HG03521 (cell line): ENCODE data around the gene HDAC4.
"Not testable (repeated sequence)": the region's sequence is repeated elsewhere in the genome, so short reads cannot be mapped to it uniquely, and the experiment has no call there.

Experiments
- ATAC-seq: cut with Tn5 transposase; IDR thresholded peaks from one replicate; pipeline ENCODE4 v1.9.1; 2021; ENCODE audit warnings: mild to moderate bottlenecking, moderate library complexity; ENCODE audit not compliant: unreplicated experiment

The HDAC4 gene

GRCh38 chr2:239180526-239181073 is 220.2 kb downstream of the HDAC4 start:
- no peak for ATAC-seq

- no peak for ATAC-seq
Measured at GRCh38 chr2:239179851-239180371, 220.9 kb downstream of the HDAC4 start.

- no peak for ATAC-seq
Measured at GRCh38 chr2:239178954-239179353, 221.9 kb downstream of the HDAC4 start.

GRCh38 chr2:239178484-239178883 is 222.3 kb downstream of the HDAC4 start:
- no peak for ATAC-seq

GRCh38 chr2:239177908-239178307 is 222.9 kb downstream of the HDAC4 start:
- ATAC-seq = no peak

GRCh38 chr2:239177325-239177724 is 223.5 kb downstream of the HDAC4 start:
- ATAC-seq = no peak

- ATAC-seq = not testable (repeated sequence)
Measured at GRCh38 chr2:239176138-239176803, 224.5 kb downstream of the HDAC4 start.

GRCh38 chr2:239175181-239175580 is 225.6 kb downstream of the HDAC4 start:
- no peak for ATAC-seq

- no peak for ATAC-seq
Measured at GRCh38 chr2:239173301-239173700, 227.5 kb downstream of the HDAC4 start.

GRCh38 chr2:239171643-239172042 is 229.2 kb downstream of the HDAC4 start:
- ATAC-seq = no peak

GRCh38 chr2:239169311-239170048 is 231.3 kb downstream of the HDAC4 start:
- no peak for ATAC-seq

- ATAC-seq = no peak
Measured at GRCh38 chr2:239168575-239168974, 232.2 kb downstream of the HDAC4 start.

- ATAC-seq = no peak
Measured at GRCh38 chr2:239167766-239168444, 232.9 kb downstream of the HDAC4 start.

- no peak for ATAC-seq
Measured at GRCh38 chr2:239167011-239167673, 233.7 kb downstream of the HDAC4 start.

GRCh38 chr2:239166201-239166834 is 234.5 kb downstream of the HDAC4 start:
- ATAC-seq = no peak

GRCh38 chr2:239165206-239165831 is 235.5 kb downstream of the HDAC4 start:
- no peak for ATAC-seq

GRCh38 chr2:239164335-239164871 is 236.4 kb downstream of the HDAC4 start:
- ATAC-seq = no peak

GRCh38 chr2:239163688-239164334 is 237.0 kb downstream of the HDAC4 start:
- ATAC-seq = no peak
